ENCODE results near the gene ASTE1.
"Not testable (repeated sequence)": the region's sequence is repeated elsewhere in the genome, so short reads cannot be mapped to it uniquely, and the experiment has no call there.

ASTE1 gene

DNA sequence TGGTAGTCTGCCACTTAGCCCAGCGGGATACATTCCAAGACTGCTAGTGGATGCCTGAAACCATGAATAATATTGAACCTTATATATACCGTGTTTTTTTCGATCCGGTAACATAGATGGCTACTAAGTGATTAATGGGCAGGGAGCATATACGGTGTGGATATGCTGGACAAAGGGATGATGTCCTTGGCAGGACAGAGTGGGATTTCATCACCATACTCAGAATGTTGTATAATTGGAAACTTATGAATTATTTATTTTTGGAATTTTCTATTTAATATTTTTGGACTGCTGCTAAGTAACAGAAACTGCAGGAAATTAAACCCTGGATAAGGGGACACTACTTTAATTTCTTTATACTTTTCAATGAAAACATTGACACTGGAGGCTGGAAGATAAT is 53.2 kb downstream of the ASTE1 start:
- H3K27me3 ChIP-seq (ENCODE audit: control insufficient read depth, insufficient read depth, low read length) = no peaks in the 10 kb centered on the region
- H3K4me3 ChIP-seq (ENCODE audit: low read depth, low read length) = no peak overlapping the region
- no peaks in the 10 kb centered on the region for H3K79me2 ChIP-seq
- no peak overlapping the region for H2AFZ ChIP-seq
- TF ChIP-seq, protein P1, sequence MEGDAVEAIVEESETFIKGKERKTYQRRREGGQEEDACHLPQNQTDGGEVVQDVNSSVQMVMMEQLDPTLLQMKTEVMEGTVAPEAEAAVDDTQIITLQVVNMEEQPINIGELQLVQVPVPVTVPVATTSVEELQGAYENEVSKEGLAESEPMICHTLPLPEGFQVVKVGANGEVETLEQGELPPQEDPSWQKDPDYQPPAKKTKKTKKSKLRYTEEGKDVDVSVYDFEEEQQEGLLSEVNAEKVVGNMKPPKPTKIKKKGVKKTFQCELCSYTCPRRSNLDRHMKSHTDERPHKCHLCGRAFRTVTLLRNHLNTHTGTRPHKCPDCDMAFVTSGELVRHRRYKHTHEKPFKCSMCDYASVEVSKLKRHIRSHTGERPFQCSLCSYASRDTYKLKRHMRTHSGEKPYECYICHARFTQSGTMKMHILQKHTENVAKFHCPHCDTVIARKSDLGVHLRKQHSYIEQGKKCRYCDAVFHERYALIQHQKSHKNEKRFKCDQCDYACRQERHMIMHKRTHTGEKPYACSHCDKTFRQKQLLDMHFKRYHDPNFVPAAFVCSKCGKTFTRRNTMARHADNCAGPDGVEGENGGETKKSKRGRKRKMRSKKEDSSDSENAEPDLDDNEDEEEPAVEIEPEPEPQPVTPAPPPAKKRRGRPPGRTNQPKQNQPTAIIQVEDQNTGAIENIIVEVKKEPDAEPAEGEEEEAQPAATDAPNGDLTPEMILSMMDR (IDR thresholded peaks at IDR 0.05) = no peak
- H3K9ac ChIP-seq = no peak overlapping the region
- no peaks in the 10 kb centered on the region for H3K4me1 ChIP-seq
- H3K9me3 ChIP-seq (ENCODE audit: control insufficient read depth, low read length) = no peaks in the 10 kb centered on the region
- no peak overlapping the region for H3K27ac ChIP-seq
- no peak overlapping the region for H3K4me2 ChIP-seq (ENCODE audit: low read length)
- H3K36me3 ChIP-seq (ENCODE audit: control insufficient read depth, insufficient read depth, low read length) = no peaks in the 10 kb centered on the region

DNA sequence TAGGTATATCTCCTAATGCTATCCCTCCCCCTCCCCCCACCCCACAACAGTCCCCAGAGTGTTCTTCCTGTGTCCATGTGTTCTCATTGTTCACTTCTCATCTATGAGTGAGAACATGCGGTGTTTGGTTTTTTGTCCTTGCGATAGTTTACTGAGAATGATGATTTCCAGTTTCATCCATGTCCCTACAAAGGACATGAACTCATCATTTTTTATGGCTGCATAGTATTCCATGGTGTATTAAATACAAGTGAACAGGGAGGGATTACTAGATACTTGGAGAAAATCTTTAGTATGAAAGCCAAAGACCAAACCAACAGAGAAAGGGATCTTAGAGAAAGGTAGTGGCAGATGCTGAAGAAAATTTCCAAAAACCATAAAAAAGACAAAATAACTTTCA is 54.0 kb downstream of the ASTE1 start:
- H3K36me3 ChIP-seq (ENCODE audit: control insufficient read depth, insufficient read depth, low read length); H3K4me3 ChIP-seq (ENCODE audit: low read depth, low read length); H3K79me2 ChIP-seq; H3K27me3 ChIP-seq (ENCODE audit: control insufficient read depth, insufficient read depth, low read length); H3K9ac ChIP-seq; H3K4me1 ChIP-seq; H3K9me3 ChIP-seq (ENCODE audit: control insufficient read depth, low read length); H2AFZ ChIP-seq; H3K4me2 ChIP-seq (ENCODE audit: low read length); H3K27ac ChIP-seq: not testable (repeated sequence)

DNA sequence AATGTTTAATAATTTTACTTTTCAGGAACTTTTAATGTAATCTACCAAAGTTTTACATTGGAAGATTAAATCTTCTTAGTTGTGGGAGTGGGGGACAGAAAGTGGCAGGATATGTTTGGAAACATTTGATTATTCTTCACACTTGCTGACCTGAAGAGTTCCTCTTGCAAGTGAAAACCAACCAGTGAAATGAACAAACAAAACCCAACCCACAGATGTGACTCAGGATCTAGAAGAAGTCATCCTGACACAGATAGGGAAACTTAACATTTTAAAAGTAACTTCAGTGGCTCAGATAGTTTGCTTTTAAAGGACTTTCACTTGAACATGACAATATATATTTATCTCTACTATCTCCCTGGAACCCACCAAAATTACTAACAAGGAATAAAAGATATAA is 55.4 kb downstream of the ASTE1 start:
- TF ChIP-seq, protein P1 (IDR thresholded peaks at IDR 0.05) = no peak
- Histone ChIP-seq H3K36me3 (ENCODE audit: control insufficient read depth, insufficient read depth, low read length) (no peaks in the 10 kb centered on the region), H3K79me2 (no peaks in the 10 kb centered on the region)

DNA sequence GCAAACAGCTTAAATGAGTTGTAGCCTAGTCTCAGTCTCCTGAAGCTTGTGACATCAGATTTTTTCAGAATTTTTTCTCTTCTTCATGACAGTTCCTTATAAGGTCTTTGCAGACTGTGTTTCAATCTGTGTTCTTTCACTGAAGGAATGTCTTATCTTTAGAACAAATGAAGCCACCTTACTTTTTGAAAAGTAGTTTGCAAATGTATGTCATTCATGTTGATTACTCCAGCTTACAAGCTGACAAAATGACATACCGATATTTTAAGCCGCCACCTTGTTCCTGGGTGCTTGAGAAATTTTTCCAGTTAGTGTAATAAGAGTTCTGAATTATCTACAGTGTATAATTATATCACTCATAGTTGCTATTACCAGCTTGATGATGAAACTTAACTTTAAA is 57.0 kb downstream of the ASTE1 start:
- Histone ChIP-seq H3K4me1 (no peaks in the 10 kb centered on the region), H3K27ac (no peak overlapping the region), H3K36me3 (ENCODE audit: control insufficient read depth, insufficient read depth, low read length) (no peaks in the 10 kb centered on the region)

More for the DNA sequence above, 55.4 kb downstream of the ASTE1 start:
- Histone ChIP-seq H3K27me3 (ENCODE audit: control insufficient read depth, insufficient read depth, low read length) (no peaks in the 10 kb centered on the region), H3K9ac (no peak overlapping the region), H2AFZ (no peak overlapping the region), H3K4me2 (ENCODE audit: low read length) (no peak overlapping the region), H3K4me3 (ENCODE audit: low read depth, low read length) (no peak overlapping the region), H3K9me3 (ENCODE audit: control insufficient read depth, low read length) (no peaks in the 10 kb centered on the region), H3K4me1 (no peaks in the 10 kb centered on the region), H3K27ac (no peak overlapping the region)

DNA sequence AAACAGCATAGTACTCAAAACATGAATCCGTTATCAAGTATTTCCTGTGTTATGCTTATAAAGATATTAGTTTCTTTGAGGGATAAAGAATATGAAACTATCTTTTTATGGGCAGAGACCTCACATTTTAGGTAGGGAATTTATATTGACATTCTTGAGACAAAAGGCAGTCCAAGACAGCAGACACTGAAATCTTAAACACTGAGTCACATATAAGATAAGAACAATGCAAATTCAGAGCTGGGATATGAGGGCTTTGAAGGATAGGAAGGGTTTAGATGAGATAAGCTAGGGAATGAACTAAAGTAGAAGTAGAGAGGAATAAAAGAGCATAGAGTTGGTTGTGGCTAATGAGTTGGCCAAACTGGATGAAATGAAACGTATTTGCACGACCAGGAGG is 58.4 kb downstream of the ASTE1 start:
- H3K27me3 ChIP-seq (ENCODE audit: control insufficient read depth, insufficient read depth, low read length) = no peaks in the 10 kb centered on the region
- no peaks in the 10 kb centered on the region for H3K79me2 ChIP-seq
- no peak overlapping the region for H2AFZ ChIP-seq
- H3K36me3 ChIP-seq (ENCODE audit: control insufficient read depth, insufficient read depth, low read length) = no peaks in the 10 kb centered on the region
- TF ChIP-seq, protein P1 (IDR thresholded peaks at IDR 0.05) = no peak
- no peak overlapping the region for H3K4me2 ChIP-seq (ENCODE audit: low read length)
- H3K4me1 ChIP-seq = no peaks in the 10 kb centered on the region
- H3K4me3 ChIP-seq (ENCODE audit: low read depth, low read length) = no peak overlapping the region
- no peaks in the 10 kb centered on the region for H3K9me3 ChIP-seq (ENCODE audit: control insufficient read depth, low read length)
- no peak overlapping the region for H3K27ac ChIP-seq
- no peak overlapping the region for H3K9ac ChIP-seq

More for the DNA sequence above, 57.0 kb downstream of the ASTE1 start:
- TF ChIP-seq, protein P1 (IDR thresholded peaks at IDR 0.05) = no peak
- Histone ChIP-seq H3K27me3 (ENCODE audit: control insufficient read depth, insufficient read depth, low read length) (no peaks in the 10 kb centered on the region), H3K79me2 (no peaks in the 10 kb centered on the region), H3K4me3 (ENCODE audit: low read depth, low read length) (no peak overlapping the region), H3K9me3 (ENCODE audit: control insufficient read depth, low read length) (no peaks in the 10 kb centered on the region), H2AFZ (no peak overlapping the region), H3K4me2 (ENCODE audit: low read length) (no peak overlapping the region), H3K9ac (no peak overlapping the region)

All from parathyroid adenoma (tissue), 2 donors.